Measurements from ENCODE around the gene B3GLCT. TPM values are rescaled to one million over a fixed set of nuclear protein-coding genes. Genes with fewer than 3 reads are reported as not detected.

B3GLCT gene
- total RNA-seq = 10 to 100 TPM; 10.1 to 11.5 TPM
- polyA plus RNA-seq (2013, experiment 1 of 2) = 15.2 TPM
- polyA plus RNA-seq (2013, experiment 2 of 2) = 13.8 TPM
- long read RNA-seq, experiment 1, full-length matches to known transcripts = 3 of 8 reads
- long read RNA-seq, experiment 1, partial matches to known transcripts = 0 of 8 reads
- long read RNA-seq, experiment 1, other reads (novel, unspliced or antisense) = 5 of 8 reads
- long read RNA-seq, experiment 2, full-length matches to known transcripts = 25 of 46 reads
- long read RNA-seq, experiment 2, partial matches to known transcripts = 3 of 46 reads
- long read RNA-seq, experiment 2, other reads (novel, unspliced or antisense) = 18 of 46 reads
- long read RNA-seq, experiment 3, full-length matches to known transcripts = 66 of 86 reads
- long read RNA-seq, experiment 3, partial matches to known transcripts = 5 of 86 reads
- long read RNA-seq, experiment 3, other reads (novel, unspliced or antisense) = 15 of 86 reads
- long read RNA-seq, experiment 4, partial matches to known transcripts = 0 of 1 reads
- long read RNA-seq, experiment 4, other reads (novel, unspliced or antisense) = 1 of 1 reads

DNA sequence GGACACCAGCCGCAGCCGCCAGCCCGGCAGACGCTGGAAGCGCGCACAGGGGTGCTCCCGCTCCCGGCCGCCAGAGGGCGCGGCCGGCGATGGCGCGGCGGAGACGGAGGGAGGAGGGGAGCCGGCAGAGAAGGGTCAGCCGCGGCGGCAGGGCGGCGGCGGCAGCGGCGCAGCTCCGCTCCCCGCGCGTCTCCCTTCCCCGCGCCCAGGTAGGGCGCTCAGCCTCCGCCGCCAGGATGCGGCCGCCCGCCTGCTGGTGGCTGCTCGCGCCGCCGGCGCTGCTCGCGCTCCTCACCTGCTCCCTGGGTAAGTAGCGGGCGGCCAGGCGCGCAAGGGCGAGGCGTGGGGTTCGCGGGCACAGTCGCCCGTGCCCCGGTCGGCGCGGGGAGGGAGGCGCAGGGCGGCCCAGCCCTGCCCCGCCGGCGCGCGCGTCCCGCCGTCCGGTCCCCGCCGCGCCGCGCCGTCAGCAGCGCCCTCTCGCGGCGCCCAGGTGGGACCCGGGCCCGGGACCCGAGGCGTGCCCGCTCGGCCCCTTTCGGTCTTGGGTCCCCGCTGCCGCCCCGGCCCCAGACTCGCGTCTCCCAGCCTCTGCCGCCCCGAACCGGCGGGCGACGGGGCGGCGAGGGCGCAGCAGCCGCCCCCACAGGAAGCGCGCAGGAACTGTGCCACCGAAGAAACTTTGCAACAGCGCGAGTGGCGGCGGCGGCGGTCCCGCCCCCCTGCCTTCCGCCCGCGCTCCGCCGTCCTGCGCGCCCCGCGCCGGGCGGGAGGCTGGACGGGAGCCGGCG, at the start of gene B3GLCT:
Gene B3GLCT, plus strand, starts transcription at position 127 of the 788 bp plus-strand sequence. Its CDS starts 110 bp downstream, at position 237.
- H3K27me3 Mint-ChIP-seq (ENCODE audit: insufficient read depth) = no peaks in the 10 kb centered on the region
- Histone ChIP-seq H3K27me3 (ENCODE audit: control insufficient read depth, insufficient read depth, low read length, poor library complexity, severe bottlenecking) (no peaks in the 10 kb centered on the region), H3K9me3 (ENCODE audit: control insufficient read depth, low read length) (no peaks in the 10 kb centered on the region), H3K27ac (ENCODE audit: low read depth, low read length) (peak within 1 kb of the TSS; percentile 88), H3K36me3 (ENCODE audit: control insufficient read depth, insufficient read depth, low read length) (no peaks in the 10 kb centered on the region), H3K4me1 (ENCODE audit: control insufficient read depth, insufficient read depth, low read length) (no peaks in the 10 kb centered on the region), H3K4me3 (ENCODE audit: low read length) (peak within 1 kb of the TSS; percentile 82), H3K9ac (ENCODE audit: extremely low read depth, low read length, poor library complexity, severe bottlenecking) (peak within 1 kb of the TSS; percentile 71)
- no peaks in the 10 kb centered on the region for H3K9me3 Mint-ChIP-seq
- peak within 1 kb of the TSS; percentile 61 for H3K4me3 Mint-ChIP-seq
- TF ChIP-seq, protein P1, sequence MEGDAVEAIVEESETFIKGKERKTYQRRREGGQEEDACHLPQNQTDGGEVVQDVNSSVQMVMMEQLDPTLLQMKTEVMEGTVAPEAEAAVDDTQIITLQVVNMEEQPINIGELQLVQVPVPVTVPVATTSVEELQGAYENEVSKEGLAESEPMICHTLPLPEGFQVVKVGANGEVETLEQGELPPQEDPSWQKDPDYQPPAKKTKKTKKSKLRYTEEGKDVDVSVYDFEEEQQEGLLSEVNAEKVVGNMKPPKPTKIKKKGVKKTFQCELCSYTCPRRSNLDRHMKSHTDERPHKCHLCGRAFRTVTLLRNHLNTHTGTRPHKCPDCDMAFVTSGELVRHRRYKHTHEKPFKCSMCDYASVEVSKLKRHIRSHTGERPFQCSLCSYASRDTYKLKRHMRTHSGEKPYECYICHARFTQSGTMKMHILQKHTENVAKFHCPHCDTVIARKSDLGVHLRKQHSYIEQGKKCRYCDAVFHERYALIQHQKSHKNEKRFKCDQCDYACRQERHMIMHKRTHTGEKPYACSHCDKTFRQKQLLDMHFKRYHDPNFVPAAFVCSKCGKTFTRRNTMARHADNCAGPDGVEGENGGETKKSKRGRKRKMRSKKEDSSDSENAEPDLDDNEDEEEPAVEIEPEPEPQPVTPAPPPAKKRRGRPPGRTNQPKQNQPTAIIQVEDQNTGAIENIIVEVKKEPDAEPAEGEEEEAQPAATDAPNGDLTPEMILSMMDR (conservative IDR thresholded peaks at IDR 0.05) = peak; percentile 91
- 0% methylated on average over 16 to 126 of the region's 126 CpGs for WGBS, 2 experiments (ENCODE audit: insufficient coverage in 1 of 2, insufficient read length in 1 of 2)
- no peaks in the 10 kb centered on the region for H3K36me3 Mint-ChIP-seq (ENCODE audit: low read depth)
- peak; percentile 94 for DNase-seq
- H3K27ac Mint-ChIP-seq = peak within 1 kb of the TSS; percentile 74
- peaks cover 34% of the 10 kb centered on the region for H3K4me1 Mint-ChIP-seq

DNA sequence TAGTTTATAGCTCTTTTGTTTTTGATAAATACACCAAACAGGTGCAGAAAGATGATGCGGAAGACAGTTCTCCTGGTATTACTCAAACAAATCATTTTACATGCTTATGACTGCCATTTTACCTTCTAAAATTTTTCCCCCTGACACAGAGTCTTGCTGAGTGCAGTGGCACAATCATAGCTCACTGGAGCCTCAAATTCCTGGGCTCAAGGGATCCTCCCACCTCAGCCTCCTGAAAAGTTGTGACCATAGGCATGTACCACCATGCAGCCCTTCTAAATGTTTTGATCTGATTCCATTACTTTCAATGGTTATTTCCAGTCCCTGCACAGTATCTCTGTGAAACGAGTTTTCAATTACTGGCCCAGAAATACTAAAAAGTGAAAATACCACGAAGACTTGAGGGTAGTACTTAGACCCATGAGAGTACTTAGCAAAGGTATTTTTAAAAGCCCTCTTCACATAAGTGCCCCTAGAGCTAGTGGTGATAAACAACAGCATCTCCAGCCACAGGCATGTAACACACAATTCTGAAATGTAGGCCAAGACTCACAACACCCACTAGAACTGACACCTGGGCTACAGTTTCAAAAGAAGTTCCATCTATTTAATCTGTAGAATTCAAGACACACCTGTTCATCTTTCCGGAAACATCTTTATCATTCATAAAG, 49.3 kb upstream of the B3GLCT start:
- TF ChIP-seq, protein P1 (conservative IDR thresholded peaks at IDR 0.05) = no peak
- Histone ChIP-seq H3K9me3 (ENCODE audit: control insufficient read depth, low read length) (no peaks in the 10 kb centered on the region), H3K27me3 (ENCODE audit: control insufficient read depth, insufficient read depth, low read length, poor library complexity, severe bottlenecking) (no peaks in the 10 kb centered on the region), H3K4me3 (ENCODE audit: low read length) (no peak overlapping the region), H3K27ac (ENCODE audit: low read depth, low read length) (no peak overlapping the region), H3K36me3 (ENCODE audit: control insufficient read depth, insufficient read depth, low read length) (peaks cover 99% of the 10 kb centered on the region), H3K4me1 (ENCODE audit: control insufficient read depth, insufficient read depth, low read length) (no peaks in the 10 kb centered on the region), H3K9ac (ENCODE audit: extremely low read depth, low read length, poor library complexity, severe bottlenecking) (no peak overlapping the region)
- Mint-ChIP-seq H3K36me3 (ENCODE audit: low read depth) (peaks cover 84% of the 10 kb centered on the region), H3K4me1 (no peaks in the 10 kb centered on the region), H3K27ac (no peak overlapping the region), H3K27me3 (ENCODE audit: insufficient read depth) (no peaks in the 10 kb centered on the region), H3K4me3 (no peak overlapping the region), H3K9me3 (no peaks in the 10 kb centered on the region)
- 89 to 92% methylated on average over 2 to 4 of the region's 4 CpGs for WGBS, 2 experiments (ENCODE audit: insufficient coverage in 1 of 2, insufficient read length in 1 of 2)
- no peak for DNase-seq

GRCh38 chr13:31151837-31152236, 47.9 kb upstream of the B3GLCT start:
- no peaks in the 10 kb centered on the region for H3K27me3 Mint-ChIP-seq (ENCODE audit: insufficient read depth)
- no peaks in the 10 kb centered on the region for H3K4me1 Mint-ChIP-seq
- TF ChIP-seq, protein P1 (conservative IDR thresholded peaks at IDR 0.05) = no peak
- H3K9me3 Mint-ChIP-seq = no peaks in the 10 kb centered on the region
- peaks cover 79% of the 10 kb centered on the region for H3K36me3 Mint-ChIP-seq (ENCODE audit: low read depth)
- H3K36me3 ChIP-seq (ENCODE audit: control insufficient read depth, insufficient read depth, low read length) = peaks cover 95% of the 10 kb centered on the region
- H3K4me3 ChIP-seq (ENCODE audit: low read length) = no peak overlapping the region
- no peaks in the 10 kb centered on the region for H3K27me3 ChIP-seq (ENCODE audit: control insufficient read depth, insufficient read depth, low read length, poor library complexity, severe bottlenecking)
- H3K27ac ChIP-seq (ENCODE audit: low read depth, low read length) = no peak overlapping the region
- no peaks in the 10 kb centered on the region for H3K9me3 ChIP-seq (ENCODE audit: control insufficient read depth, low read length)
- WGBS, 2 experiments (ENCODE audit: insufficient coverage in 1 of 2, insufficient read length in 1 of 2) = 94 to 98% methylated on average over 3 of the region's 3 CpGs
- H3K4me3 Mint-ChIP-seq = no peak overlapping the region
- H3K4me1 ChIP-seq (ENCODE audit: control insufficient read depth, insufficient read depth, low read length) = no peaks in the 10 kb centered on the region
- H3K9ac ChIP-seq (ENCODE audit: extremely low read depth, low read length, poor library complexity, severe bottlenecking) = no peak overlapping the region
- H3K27ac Mint-ChIP-seq = no peak overlapping the region
- DNase-seq = no peak
